PC-3 (cell line): ENCODE data around the gene NCS1.
"Not testable (repeated sequence)": the region's sequence is repeated elsewhere in the genome, so short reads cannot be mapped to it uniquely, and the experiment has no call there.

Experiments
- CTCF ChIP-seq: fragments of 300-600 bp; sonication (generic); conservative IDR thresholded peaks from 2 replicates; pipeline ENCODE4 v1.5.1; 2017; ENCODE audit warnings: antibody characterized with exemption, low read depth, mild to moderate bottlenecking, low read length
- EZH2 ChIP-seq: fragments of 300-600 bp; sonication (generic); IDR thresholded peaks from one replicate; pipeline ENCODE4 v1.6.1; 2017; ENCODE audit warnings: antibody characterized with exemption, mild to moderate bottlenecking, low read length; ENCODE audit not compliant: unreplicated experiment

DNA sequence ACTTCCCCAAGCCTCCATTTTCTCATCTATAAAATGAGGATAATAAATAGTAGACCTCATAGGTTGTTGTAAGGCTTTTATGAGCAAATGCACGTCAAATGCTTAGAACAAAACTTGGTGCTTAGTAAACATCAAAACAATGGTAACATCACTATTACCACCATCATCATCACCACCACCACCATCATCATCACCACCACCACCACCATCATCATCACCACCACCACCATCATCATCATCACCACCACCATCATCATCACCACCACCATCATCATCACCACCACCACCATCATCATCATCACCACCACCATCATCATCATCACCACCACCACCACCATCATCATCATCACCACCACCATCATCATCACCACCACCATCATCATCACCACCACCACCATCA is 105.3 kb downstream of the NCS1 start:
- not testable (repeated sequence) for TF ChIP-seq EZH2, CTCF
